Measurements from ENCODE around the gene RBP7. TPM values are rescaled to one million over a fixed set of nuclear protein-coding genes. Genes with fewer than 3 reads are reported as not detected.

The RBP7 gene
- polyA plus RNA-seq, 1 donor (not counting 4 experiments of a cell fraction or from before 2014, with no cell fraction given), result 1.1 TPM

GRCh38 chr1:10014016-10014415 is 17.0 kb downstream of the RBP7 start:
- Histone ChIP-seq H3K79me2 (ENCODE audit: control insufficient read depth, insufficient read depth, low read length) (no peaks in the 10 kb centered on the region), H2AFZ (ENCODE audit: control insufficient read depth, low read length) (no peak overlapping the region), H3K27me3 (ENCODE audit: control insufficient read depth, extremely low read depth, insufficient read depth, low read length) (no peaks in the 10 kb centered on the region), H3K9me3 (ENCODE audit: control insufficient read depth, low read depth, low read length) (no peaks in the 10 kb centered on the region), H3K9me1 (ENCODE audit: control insufficient read depth, extremely low read depth, insufficient read depth, low read length) (peaks cover 4% of the 10 kb centered on the region), H3K4me1 (ENCODE audit: control insufficient read depth, extremely low read depth, insufficient read depth, low read length) (peaks cover 4% of the 10 kb centered on the region), H3K9ac (ENCODE audit: control insufficient read depth, extremely low read depth, insufficient read depth, low read length) (no peak overlapping the region), H3K4me3 (ENCODE audit: control insufficient read depth in 2 of 3, extremely low read depth in 1 of 3, insufficient read depth in 2 of 3, low read depth in 1 of 3, low read length in 3 of 3) (no peak overlapping the region), H3K27ac (ENCODE audit: control insufficient read depth, insufficient read depth, low read length) (no peak overlapping the region), H4K20me1 (ENCODE audit: control insufficient read depth, extremely low read depth, insufficient read depth, low read length) (no peaks in the 10 kb centered on the region), H3K36me3 (ENCODE audit: control insufficient read depth in 2 of 2, extremely low read depth in 1 of 2, insufficient read depth in 2 of 2, low read length in 2 of 2) (no peaks in the 10 kb centered on the region), H3K4me2 (ENCODE audit: control insufficient read depth, extremely low read depth, insufficient read depth, low read depth, low read length) (no peak overlapping the region)
- no peak for DNase-seq (ENCODE audit: low read depth, low spot score)
- TF ChIP-seq CTCF (optimal IDR thresholded peaks at IDR 0.05 in 1 of 3, IDR thresholded peaks at IDR 0.05 in 1 of 3, conservative IDR thresholded peaks at IDR 0.05 in 1 of 3; ENCODE audit: extremely low read depth in 1 of 3, insufficient read depth in 2 of 3, low read length in 3 of 3) (no peak), EZH2 (IDR thresholded peaks at IDR 0.05; ENCODE audit: low read length) (no peak)
- FAIRE-seq, result no peak
- dilution Hi-C loops (cut with MboI; ENCODE audit: extremely low pct_ligation_motif_present, low sequenced_read_pairs), result no loop called here

- Histone ChIP-seq H3K9ac (ENCODE audit: control insufficient read depth, extremely low read depth, insufficient read depth, low read length) (no peak overlapping the region), H3K79me2 (ENCODE audit: control insufficient read depth, insufficient read depth, low read length) (no peaks in the 10 kb centered on the region), H3K4me3 (ENCODE audit: control insufficient read depth in 2 of 3, extremely low read depth in 1 of 3, insufficient read depth in 2 of 3, low read depth in 1 of 3, low read length in 3 of 3) (no peak overlapping the region), H3K9me1 (ENCODE audit: control insufficient read depth, extremely low read depth, insufficient read depth, low read length) (peaks cover 4% of the 10 kb centered on the region), H2AFZ (ENCODE audit: control insufficient read depth, low read length) (no peak overlapping the region), H3K27me3 (ENCODE audit: control insufficient read depth, extremely low read depth, insufficient read depth, low read length) (no peaks in the 10 kb centered on the region), H3K9me3 (ENCODE audit: control insufficient read depth, low read depth, low read length) (no peaks in the 10 kb centered on the region), H3K27ac (ENCODE audit: control insufficient read depth, insufficient read depth, low read length) (no peak overlapping the region), H3K4me2 (ENCODE audit: control insufficient read depth, extremely low read depth, insufficient read depth, low read depth, low read length) (no peak overlapping the region), H3K36me3 (ENCODE audit: control insufficient read depth in 2 of 2, extremely low read depth in 1 of 2, insufficient read depth in 2 of 2, low read length in 2 of 2) (no peaks in the 10 kb centered on the region), H3K4me1 (ENCODE audit: control insufficient read depth, extremely low read depth, insufficient read depth, low read length) (peaks cover 4% of the 10 kb centered on the region), H4K20me1 (ENCODE audit: control insufficient read depth, extremely low read depth, insufficient read depth, low read length) (no peaks in the 10 kb centered on the region)
- FAIRE-seq (no peak), DNase-seq (ENCODE audit: low read depth, low spot score) (no peak)
- TF ChIP-seq CTCF (optimal IDR thresholded peaks at IDR 0.05 in 1 of 3, IDR thresholded peaks at IDR 0.05 in 1 of 3, conservative IDR thresholded peaks at IDR 0.05 in 1 of 3; ENCODE audit: extremely low read depth in 1 of 3, insufficient read depth in 2 of 3, low read length in 3 of 3) (no peak), EZH2 (IDR thresholded peaks at IDR 0.05; ENCODE audit: low read length) (no peak)
- dilution Hi-C loops (cut with MboI; ENCODE audit: extremely low pct_ligation_motif_present, low sequenced_read_pairs), result no loop called here
These were observed 22.5 kb downstream of the RBP7 start for GRCh38 chr1:10019561-10019960.
